ENCODE results near the gene RABGAP1L.

GRCh38 chr1:174642393-174642792 lies 483.1 kb downstream of the RABGAP1L start:
- TF ChIP-seq NR2C2 (CRISPR knock-in tag; IDR thresholded peaks at IDR 0.05) = no peak
- no peak for TF ChIP-seq TEAD4 (CRISPR knock-in tag; IDR thresholded peaks at IDR 0.05)
- no peak for TF ChIP-seq FOXK1 (CRISPR knock-in tag; IDR thresholded peaks at IDR 0.05)
- no peak for TF ChIP-seq KAT7 (CRISPR knock-in tag; IDR thresholded peaks at IDR 0.05; ENCODE audit: borderline replicate concordance)
- no peak for TF ChIP-seq CTCF (IDR thresholded peaks at IDR 0.05)
- TF ChIP-seq MAX (CRISPR knock-in tag; IDR thresholded peaks at IDR 0.05) = no peak
